Measurements from ENCODE around the gene MPST.
"Not testable (repeated sequence)": the region's sequence is repeated elsewhere in the genome, so short reads cannot be mapped to it uniquely, and the experiment has no call there.

The MPST gene

GRCh38 chr22:37019309-37020191 is at the start of gene MPST, which contains the start of gene TST:
Gene MPST, plus strand, starts transcription at chr22:37019742. Its CDS starts 95 bp downstream, at chr22:37019837.
Gene TST, minus strand, starts transcription at chr22:37019447. Its CDS starts 715 bp downstream, at chr22:37018732.
- FAIRE-seq (peak; percentile 68), DNase-seq (ENCODE audit: insufficient read length, low spot score) (peak; percentile 96)

DNA sequence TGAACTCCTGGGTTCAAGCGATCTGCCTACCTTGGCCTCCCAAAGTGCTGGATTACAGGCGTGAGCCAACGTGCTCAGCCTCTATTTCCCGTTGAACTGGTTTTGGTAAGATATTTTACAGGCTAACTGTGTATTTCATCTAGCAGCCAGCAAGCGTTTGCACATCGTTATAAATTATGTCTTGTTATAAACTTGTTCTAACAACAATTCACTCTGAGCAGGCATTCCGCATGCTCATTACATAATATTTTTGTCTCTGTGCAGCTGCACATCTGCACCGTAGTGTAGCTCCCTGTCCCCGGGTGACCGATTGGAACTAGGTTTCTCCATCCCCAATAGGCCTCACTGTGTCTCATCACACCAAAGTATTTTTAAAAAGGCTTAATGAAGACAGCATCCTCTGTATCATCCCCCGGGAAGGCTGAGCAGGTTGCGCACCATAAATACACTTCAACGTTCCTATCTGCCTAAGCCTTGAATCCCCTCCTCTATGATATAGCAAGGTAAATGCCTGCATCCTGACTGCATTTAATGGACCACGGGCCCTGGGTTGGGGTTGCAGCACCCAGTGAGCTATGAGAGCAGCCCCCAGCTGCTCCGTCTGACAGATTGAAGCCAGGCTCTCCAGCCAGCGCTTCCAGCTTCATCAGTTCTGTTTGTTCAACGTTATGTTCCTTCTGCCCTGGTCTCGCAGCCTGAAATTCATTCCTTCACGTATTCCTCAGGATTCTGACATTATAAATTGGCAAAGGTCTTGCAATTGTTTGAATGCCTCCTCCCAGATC is 48.0 kb upstream of the MPST start:
- DNase-seq (ENCODE audit: insufficient read length, low spot score) (no peak), FAIRE-seq (no peak)

DNA sequence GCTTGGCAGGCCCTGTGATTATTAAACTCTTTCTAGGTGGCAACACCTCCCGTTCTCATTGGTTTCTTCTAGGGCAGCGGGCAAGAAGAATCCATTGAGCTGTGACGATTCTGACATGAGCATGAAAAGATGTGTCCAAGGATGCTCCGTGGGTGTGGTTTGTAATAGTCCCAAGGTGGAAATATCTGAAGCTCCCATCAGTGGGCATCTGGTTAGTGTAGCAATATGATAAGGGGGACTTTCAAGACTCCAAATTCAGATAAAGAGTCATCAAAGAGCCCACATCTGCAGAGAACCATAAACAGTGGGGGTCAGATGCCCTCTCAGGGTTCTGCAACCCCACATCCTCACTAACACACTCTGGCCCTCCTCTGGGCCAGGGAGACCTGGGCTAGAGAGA is 42.9 kb upstream of the MPST start:
- DNase-seq (ENCODE audit: insufficient read length, low spot score) (no peak), FAIRE-seq (no peak)

DNA sequence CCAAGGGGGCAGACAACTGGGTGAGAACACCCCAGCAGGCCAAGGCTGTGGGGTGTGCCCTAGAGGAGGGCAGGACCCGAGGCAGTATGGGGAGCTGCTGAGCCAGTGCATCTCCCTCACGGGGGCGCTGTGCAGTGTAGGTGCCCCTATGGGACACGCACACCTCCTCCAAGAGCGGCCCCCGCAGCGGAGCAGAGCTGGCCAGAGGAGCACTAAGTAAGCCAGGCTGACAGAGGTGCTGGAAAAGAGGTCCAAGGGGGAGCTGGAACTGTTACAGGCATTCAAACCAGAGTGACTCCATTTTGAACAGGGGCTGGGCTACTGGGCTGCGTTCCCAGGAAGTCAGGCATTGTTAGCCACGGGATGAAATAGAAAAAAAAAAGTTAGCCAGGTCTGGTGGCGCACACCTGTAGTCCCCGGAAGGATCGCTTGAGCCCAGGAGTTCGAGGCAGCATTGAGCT is 42.1 kb upstream of the MPST start:
- FAIRE-seq (peak; percentile 70), DNase-seq (ENCODE audit: insufficient read length, low spot score) (peak; percentile 56)

GRCh38 chr22:36977947-36978660 is 41.4 kb upstream of the MPST start:
- FAIRE-seq = peak; percentile 100
- DNase-seq (ENCODE audit: insufficient read length, low spot score) = peak; percentile 90

GRCh38 chr22:36979016-36979910 is 40.3 kb upstream of the MPST start:
- no peak for DNase-seq (ENCODE audit: insufficient read length, low spot score)
- FAIRE-seq = no peak

- DNase-seq (ENCODE audit: insufficient read length, low spot score) = no peak
- FAIRE-seq = no peak
Measured at GRCh38 chr22:36981247-36981775, 38.2 kb upstream of the MPST start.

DNA sequence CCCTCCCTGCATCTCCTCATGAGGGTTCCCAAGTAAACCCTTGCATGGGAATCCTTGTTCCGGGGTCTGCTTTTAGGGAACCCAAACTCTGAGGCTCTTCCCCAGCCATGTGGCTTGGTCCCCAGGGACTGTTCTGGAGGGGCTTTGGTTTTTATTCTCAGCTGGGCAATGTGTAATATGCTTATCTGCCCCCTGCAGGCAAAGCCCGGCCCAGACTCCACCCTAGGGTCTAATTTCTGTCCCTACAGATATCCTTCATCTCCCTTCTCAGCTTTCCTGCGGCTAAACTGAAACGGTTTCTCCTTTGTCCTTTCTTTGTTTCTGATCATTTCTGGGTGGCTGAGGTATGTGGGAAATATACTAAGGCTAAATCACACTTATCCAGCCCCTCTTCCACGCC is 37.4 kb upstream of the MPST start:
- FAIRE-seq = no peak
- no peak for DNase-seq (ENCODE audit: insufficient read length, low spot score)

DNA sequence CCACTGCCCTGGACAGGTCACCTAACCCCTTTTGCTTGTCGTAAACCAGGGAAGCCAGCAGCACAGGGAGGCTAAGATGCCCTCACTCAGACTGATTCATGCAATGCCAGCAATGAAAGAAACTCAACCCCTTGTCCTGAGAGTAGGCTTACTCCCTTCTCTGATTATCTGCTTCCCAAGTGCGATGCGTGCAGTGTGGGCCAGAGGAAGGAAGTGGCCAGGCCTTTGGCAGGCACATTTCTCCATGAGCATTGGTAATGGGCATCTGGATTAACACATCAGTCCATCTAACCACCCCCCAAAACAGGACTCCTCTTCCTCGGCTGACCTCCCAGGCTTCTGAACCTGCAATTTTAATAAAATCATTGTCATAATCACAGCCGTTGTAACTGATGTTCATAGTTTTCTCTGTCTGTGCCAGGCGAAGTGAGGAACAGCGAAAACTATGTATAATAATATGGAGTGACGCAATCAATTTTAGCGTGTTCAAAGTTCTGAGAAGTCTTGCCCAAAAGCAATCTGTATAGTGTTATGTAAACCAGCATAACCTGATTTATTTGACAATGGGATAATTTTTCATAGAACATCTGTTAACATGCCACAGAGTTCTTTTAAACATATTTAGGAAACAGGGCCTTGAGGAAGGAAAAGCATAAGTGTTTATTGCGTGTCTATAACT is 34.2 kb upstream of the MPST start:
- no peak for DNase-seq (ENCODE audit: insufficient read length, low spot score)
- FAIRE-seq = no peak

GRCh38 chr22:36986242-36986821 is 33.2 kb upstream of the MPST start:
- DNase-seq (ENCODE audit: insufficient read length, low spot score) (no peak), FAIRE-seq (peak; percentile 71)

GRCh38 chr22:36988075-36988832 is 31.3 kb upstream of the MPST start:
- no peak for FAIRE-seq

DNA sequence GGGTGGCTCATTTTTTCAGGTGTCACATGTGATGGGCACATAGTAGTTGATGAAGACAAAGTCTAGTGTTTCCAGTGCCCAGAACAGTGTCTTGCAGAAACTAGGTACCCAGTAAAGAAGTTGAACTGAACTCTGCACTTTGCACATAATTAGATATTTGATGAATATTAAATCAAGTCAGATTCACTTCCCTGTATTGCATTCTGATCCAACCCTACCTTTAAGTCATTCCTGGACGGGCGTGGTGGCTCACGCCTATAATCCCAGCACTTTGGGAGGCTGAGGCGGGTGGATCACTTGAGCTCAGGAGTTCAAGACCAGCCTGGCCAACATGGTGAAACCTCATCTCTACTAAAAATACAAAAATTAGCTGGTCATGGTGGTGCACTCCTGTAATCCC is 30.5 kb upstream of the MPST start:
- not testable (repeated sequence) for FAIRE-seq; DNase-seq (ENCODE audit: insufficient read length, low spot score)

More at GRCh38 chr22:36988075-36988832, 31.3 kb upstream of the MPST start:
- no peak for DNase-seq (ENCODE audit: insufficient read length, low spot score)

DNA sequence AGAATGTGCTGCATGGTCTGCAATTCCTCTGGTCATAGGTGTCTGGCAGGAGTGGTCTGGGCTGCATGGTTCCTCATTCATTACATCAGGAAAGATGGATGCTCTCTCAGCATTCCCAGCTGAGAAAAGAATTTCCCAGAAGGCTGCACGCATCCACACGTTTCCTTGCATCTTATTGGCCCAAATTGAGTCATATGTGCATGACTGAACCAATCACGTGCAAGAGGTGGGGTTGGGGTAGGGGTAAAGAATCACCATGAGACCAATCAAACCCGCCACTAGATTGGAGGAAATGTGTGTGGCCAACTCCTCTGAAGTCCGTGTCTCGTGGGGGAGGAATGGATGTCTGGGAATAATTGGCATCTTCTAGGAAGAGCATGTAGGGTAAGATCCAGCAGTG is 29.1 kb upstream of the MPST start:
- FAIRE-seq (no peak), DNase-seq (ENCODE audit: insufficient read length, low spot score) (no peak)

DNA sequence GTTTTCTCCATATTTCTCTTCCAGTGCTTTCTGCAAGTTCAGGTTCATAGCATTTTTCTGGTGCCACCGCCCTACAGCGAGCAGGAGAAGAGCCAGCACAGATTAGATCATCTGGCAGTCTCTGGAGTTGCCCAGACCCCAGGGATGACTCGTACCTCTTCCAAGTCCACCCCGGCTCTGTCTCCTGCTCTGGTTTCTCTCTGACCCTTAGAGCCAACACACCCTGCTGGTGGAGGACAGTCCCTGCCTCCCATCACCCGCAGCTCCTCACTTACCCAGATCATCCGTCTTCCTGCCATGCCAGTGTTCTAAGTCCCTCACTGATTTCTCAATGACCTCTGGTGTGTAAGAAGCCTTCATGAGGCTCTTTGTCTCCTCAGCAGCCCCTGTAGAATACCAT is 28.3 kb upstream of the MPST start:
- FAIRE-seq (no peak), DNase-seq (ENCODE audit: insufficient read length, low spot score) (no peak)

DNA sequence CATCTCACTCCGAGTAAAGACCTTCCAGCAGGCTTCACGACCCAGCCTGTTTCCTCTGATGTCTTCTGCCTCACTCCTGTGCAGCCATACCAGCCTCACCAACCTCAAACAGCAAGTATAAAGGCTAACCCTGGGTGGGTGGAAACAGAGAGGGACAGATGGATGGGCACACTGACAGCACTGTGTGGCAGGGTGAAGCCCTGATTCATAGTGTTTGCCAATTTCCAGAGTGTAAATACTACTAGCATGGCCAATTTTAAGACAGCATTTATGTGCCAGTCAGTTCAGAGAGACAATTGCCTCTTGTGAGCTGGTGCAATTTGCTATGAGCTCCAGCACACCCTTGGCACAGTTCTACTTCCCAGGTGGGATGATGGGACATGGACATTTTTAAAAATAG is 21.8 kb upstream of the MPST start:
- DNase-seq (ENCODE audit: insufficient read length, low spot score) (no peak), FAIRE-seq (no peak)

GRCh38 chr22:36998620-36999351 is 20.8 kb upstream of the MPST start:
- DNase-seq (ENCODE audit: insufficient read length, low spot score) (no peak), FAIRE-seq (no peak)

DNA sequence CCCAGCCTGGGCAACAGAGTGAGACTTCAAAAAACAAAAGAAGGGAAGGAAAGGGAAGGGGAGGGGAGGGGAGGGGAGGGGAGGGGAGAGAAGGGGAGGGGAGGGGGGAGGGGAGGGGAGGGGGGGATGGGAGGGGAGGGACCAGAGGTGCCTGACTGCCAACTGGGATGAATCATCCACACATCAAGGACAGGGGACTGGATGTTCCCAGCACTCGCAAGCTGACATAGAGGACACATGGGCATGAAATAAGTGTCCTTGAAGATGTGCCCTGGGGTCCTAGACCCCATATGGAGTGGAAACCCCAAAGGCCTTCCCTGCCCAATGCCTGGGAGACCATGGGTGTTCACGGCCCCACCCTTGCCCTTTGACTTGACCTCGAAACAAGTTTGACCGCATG is 20.1 kb upstream of the MPST start:
- DNase-seq (ENCODE audit: insufficient read length, low spot score) = no peak
- FAIRE-seq = no peak
